Thoracic aorta (tissue), 2 donors: Measurements from ENCODE around the gene MAP3K10. TPM values are rescaled to one million over a fixed set of nuclear protein-coding genes. Genes with fewer than 3 reads are reported as not detected.
"Not testable (repeated sequence)": the region's sequence is repeated elsewhere in the genome, so short reads cannot be mapped to it uniquely, and the experiment has no call there.

Source experiments
- ATAC-seq: fragments of 150-250 bp; one replicate; pipeline ENCODE4 v1.8.0; 2017; ENCODE audit warnings: low read depth; ENCODE audit not compliant: insufficient number of reproducible peaks, low FRiP score
- DNase-seq: peaks from one replicate; pipeline ENCODE4 v3.0.0-alpha.2; 2020; ENCODE audit warnings: low spot score
- H3K27ac ChIP-seq, 2 donors: fragments of 200-600 bp; sonication (generic); 1 replicate in 1 of 2; 2 replicates in 1 of 2; pipeline ENCODE4 v1.5.1; 2016; ENCODE audit warnings: mild to moderate bottlenecking in 2 of 2, moderate library complexity in 2 of 2
- H3K27me3 ChIP-seq: fragments of 200-600 bp; sonication (generic); replicated peaks from 2 replicates; pipeline ENCODE4 v1.6.0; 2016; ENCODE audit warnings: mild to moderate bottlenecking; ENCODE audit not compliant: insufficient read depth
- H3K36me3 ChIP-seq: fragments of 200-600 bp; sonication (generic); one replicate; pipeline ENCODE4 v1.5.1; 2016
- H3K4me1 ChIP-seq, 2 donors: fragments of 200-600 bp; sonication (generic); 1 replicate in 1 of 2; 2 replicates in 1 of 2; pipeline versions ENCODE4 v1.5.1 to v1.6.0; 2016; ENCODE audit warnings: low read depth in 2 of 2, mild to moderate bottlenecking in 1 of 2; ENCODE audit not compliant: control insufficient read depth in 1 of 2
- H3K4me3 ChIP-seq: fragments of 200-600 bp; sonication (generic); 2 replicates; pipeline ENCODE4 v1.5.1; 2016; ENCODE audit warnings: mild to moderate bottlenecking
- H3K9me3 ChIP-seq: fragments of 200-600 bp; sonication (generic); 2 replicates; pipeline ENCODE4 v1.5.1; 2016
- total RNA-seq, 2 donors: library from RNA; depleted of rRNA; stranded (reverse); fragments of >200 nt; gene quantifications; one replicate each; pipeline versions ENCODE4 v1.1.0 to v1.2.3, GENCODE V29; 2016
- TF ChIP-seq, protein P1 (sequence below): fragments of 200-600 bp; sonication (generic); IDR thresholded peaks from one replicate; pipeline ENCODE4 v1.5.1; 2019; ENCODE audit warnings: antibody characterized with exemption

MAP3K10 gene
- total RNA-seq, 2 donors from 2014 or later, result 30.2 to 32.5 TPM

DNA sequence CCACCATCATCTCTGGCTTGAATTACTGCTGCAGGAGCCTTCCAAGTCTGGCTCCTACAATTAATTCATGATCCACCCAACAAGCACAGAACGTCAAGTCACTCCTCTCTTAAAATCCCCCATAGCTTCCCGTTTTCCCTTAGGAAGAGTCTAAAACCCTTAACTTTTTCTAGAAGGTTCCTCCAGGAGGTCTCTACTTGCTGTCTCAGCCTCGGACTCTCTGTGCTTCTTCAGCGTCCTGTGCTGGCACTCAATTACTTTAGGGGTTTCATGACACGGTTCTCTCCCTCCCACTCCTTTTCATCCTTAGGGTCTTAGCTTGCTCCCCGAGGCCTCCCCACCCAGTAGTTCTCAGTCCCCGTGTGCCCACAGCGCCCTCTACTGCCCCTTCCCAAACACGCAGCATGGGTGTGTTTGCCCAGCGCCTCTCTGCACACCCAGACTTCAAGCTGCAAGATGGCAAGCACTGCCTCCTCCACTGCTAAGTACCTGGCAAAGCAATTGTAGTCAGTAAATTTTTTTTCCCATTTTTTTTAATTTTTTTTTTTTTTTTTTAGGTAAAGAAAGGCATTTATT lies 25.8 kb upstream of the MAP3K10 start:
- no peak for ATAC-seq
- no peak overlapping the region for H3K27ac ChIP-seq

DNA sequence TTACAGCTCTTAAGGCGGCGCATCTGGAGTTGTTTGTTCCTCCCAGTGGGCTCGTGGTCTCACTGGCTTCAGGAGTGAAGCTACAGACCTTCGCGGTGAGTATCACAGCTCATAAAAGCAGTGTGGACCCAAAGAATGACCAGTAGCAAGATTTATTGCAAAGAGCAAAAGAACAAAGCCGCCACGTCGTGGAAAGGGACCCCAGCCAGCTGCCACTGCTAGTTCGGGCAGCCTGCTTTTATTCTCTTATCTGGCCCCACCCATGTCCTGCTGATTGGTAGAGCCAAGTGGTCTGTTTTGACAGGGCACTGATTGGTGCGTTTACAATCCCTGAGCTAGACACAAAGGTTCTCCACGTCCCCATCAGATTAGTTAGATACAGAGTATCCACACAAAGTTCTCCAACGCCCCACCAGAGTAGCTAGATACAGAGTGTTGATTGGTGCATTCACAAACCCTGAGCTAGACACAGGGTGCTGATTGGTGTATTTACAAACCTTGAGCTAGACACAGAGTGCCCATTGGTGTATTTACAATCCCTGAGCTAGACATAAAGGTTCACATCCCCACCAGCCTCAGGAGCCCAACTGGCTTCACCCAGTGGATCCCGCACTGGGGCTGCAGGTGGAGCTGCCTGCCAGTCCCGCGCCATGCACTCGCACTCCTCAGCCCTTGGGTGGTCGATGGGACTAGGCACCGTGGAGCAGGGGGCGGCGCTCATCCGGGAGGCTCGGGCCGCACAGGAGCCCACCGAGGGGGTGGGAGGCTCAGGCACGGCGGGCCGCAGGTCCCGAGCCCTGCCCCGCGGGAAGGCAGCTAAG lies 21.5 kb upstream of the MAP3K10 start:
- not testable (repeated sequence) for H3K4me3 ChIP-seq, H3K9me3 ChIP-seq, H3K4me1 ChIP-seq, H3K27ac ChIP-seq, ATAC-seq, DNase-seq, H3K27me3 ChIP-seq, H3K36me3 ChIP-seq

More for the DNA sequence above, 25.8 kb upstream of the MAP3K10 start:
- Histone ChIP-seq H3K27me3 (no peaks in the 10 kb centered on the region), H3K9me3 (no peaks in the 10 kb centered on the region), H3K4me1 (no peaks in the 10 kb centered on the region), H3K4me3 (no peak overlapping the region), H3K36me3 (no peaks in the 10 kb centered on the region)
- TF ChIP-seq, protein P1, sequence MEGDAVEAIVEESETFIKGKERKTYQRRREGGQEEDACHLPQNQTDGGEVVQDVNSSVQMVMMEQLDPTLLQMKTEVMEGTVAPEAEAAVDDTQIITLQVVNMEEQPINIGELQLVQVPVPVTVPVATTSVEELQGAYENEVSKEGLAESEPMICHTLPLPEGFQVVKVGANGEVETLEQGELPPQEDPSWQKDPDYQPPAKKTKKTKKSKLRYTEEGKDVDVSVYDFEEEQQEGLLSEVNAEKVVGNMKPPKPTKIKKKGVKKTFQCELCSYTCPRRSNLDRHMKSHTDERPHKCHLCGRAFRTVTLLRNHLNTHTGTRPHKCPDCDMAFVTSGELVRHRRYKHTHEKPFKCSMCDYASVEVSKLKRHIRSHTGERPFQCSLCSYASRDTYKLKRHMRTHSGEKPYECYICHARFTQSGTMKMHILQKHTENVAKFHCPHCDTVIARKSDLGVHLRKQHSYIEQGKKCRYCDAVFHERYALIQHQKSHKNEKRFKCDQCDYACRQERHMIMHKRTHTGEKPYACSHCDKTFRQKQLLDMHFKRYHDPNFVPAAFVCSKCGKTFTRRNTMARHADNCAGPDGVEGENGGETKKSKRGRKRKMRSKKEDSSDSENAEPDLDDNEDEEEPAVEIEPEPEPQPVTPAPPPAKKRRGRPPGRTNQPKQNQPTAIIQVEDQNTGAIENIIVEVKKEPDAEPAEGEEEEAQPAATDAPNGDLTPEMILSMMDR, result no peak
- DNase-seq, result no peak

DNA sequence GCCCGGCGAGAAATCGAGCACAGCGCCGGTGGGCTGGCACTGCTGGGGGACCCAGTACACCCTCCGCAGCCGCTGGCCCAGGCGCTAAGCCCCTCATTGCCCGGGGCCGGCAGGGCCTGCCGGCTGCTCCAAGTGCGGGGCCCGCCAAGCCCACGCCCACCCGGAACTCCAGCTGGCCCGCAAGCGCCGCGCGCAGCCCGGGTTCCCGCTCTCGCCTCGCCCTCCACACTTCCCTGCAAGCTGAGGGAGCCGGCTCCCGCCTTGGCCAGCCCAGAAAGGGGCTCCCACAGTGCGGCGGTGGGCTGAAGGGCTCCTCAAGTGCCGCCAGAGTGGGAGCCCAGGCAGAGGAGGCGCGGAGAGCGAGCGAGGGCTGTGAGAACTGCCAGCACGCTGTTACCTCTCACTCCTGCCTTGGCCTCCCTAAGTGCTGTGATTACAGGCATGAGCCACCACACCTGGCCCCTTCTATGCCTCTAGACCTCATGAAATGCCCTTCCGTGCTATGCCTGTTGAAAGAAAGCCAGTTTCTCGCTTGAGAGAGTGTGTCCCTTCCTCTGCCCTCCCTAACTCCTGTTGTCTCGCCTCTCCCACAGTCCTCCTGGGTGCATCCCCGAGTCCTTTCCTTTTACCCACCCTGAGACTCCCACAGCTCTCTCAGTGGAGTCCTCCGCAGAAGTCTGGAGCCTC lies 20.8 kb upstream of the MAP3K10 start:
- H3K27me3 ChIP-seq, H3K4me1 ChIP-seq, ATAC-seq, H3K27ac ChIP-seq, H3K9me3 ChIP-seq, DNase-seq, H3K4me3 ChIP-seq, H3K36me3 ChIP-seq: not testable (repeated sequence)

DNA sequence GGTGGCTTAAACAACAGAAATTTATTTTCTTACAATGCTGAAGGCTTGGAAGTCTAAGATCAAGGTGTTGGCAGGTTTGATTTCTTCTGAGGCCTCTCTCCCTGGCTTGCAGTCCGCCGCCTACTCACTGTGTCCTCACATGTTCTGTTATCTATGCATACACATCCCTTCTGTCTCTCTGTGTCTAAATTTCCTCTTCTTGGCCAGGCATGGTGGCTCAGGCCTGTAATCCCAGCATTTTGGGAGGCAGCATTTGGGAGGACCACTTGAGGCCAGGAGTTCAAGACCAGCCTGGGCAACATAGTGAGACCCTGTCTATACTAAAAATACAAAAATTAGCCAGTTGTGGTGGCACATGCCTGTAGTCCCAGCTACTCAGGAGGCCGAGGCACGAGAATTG lies 19.9 kb upstream of the MAP3K10 start:
- not testable (repeated sequence) for H3K4me1 ChIP-seq, H3K27me3 ChIP-seq, ATAC-seq, DNase-seq, H3K27ac ChIP-seq, H3K4me3 ChIP-seq, H3K36me3 ChIP-seq, H3K9me3 ChIP-seq

DNA sequence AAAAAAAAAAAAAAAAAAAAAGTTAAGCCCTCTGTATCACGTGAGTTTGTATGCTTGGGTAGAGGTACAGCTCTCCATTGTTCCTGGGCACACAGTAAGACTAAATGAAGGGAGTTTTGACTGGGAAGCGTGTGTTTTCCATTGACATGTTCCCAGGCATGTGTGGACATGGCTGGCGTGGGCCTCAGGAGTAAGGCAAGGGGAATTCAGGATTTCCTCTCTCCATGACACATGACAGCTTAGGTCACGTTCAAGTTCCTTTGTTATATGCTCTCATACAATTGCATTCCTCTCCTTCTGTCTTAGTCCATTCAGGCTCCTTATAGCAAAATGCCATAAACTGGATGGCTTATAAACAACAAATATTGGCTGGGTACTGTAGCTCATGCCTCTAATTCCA lies 17.1 kb upstream of the MAP3K10 start:
- no peaks in the 10 kb centered on the region for H3K36me3 ChIP-seq

DNA sequence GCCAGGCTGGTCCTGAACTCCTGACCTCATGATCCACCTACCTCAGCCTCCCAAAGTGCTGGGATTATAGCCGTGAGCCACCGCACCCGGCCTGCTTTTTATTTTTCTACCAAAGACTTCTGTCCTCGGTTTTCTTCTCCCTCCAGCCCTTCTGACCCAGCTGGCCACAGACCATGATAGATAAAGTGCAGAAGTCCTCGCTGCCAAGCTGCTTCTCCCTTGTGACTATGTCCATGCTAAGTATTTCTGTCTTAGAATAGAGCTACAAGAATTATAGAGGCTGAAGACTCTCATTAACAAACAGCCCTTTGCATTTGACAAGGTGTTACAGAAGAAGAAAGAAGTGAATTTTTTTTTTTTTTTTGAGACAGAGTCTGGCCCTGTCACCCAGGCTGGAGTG lies 15.4 kb upstream of the MAP3K10 start:
- TF ChIP-seq, protein P1, result no peak
- no peaks in the 10 kb centered on the region for H3K27me3 ChIP-seq
- ATAC-seq (no peak), DNase-seq (no peak)
- no peaks in the 10 kb centered on the region for H3K36me3 ChIP-seq
- no peak overlapping the region for H3K4me3 ChIP-seq
- H3K9me3 ChIP-seq, result no peaks in the 10 kb centered on the region
- H3K27ac ChIP-seq, result no peak overlapping the region
- H3K4me1 ChIP-seq, result no peaks in the 10 kb centered on the region

More for the DNA sequence above, 17.1 kb upstream of the MAP3K10 start:
- no peak for DNase-seq
- Histone ChIP-seq H3K27ac (no peak overlapping the region), H3K9me3 (no peaks in the 10 kb centered on the region), H3K4me3 (no peak overlapping the region), H3K4me1 (no peaks in the 10 kb centered on the region), H3K27me3 (no peaks in the 10 kb centered on the region)
- TF ChIP-seq, protein P1, result no peak
- ATAC-seq, result no peak
